ENCODE results near the gene TGFBI.

The TGFBI gene

GRCh38 chr5:136057401-136058038 lies 28.7 kb downstream of the TGFBI start:
- WGBS (ENCODE audit: extremely low coverage, insufficient coverage, insufficient read length) = no CpG with 5 or more reads among the region's 5 CpGs
- no peak overlapping the region for H3K9ac ChIP-seq (ENCODE audit: low read length)
- no peak overlapping the region for H2AFZ ChIP-seq (ENCODE audit: insufficient read depth, low read length, poor library complexity)
- no peak overlapping the region for H4K8ac ChIP-seq (ENCODE audit: low read depth, low read length)
- no peak overlapping the region for H3K4me3 ChIP-seq (ENCODE audit: low read depth, low read length)
- no peaks in the 10 kb centered on the region for H3K27me3 ChIP-seq (ENCODE audit: insufficient read depth, low read length)
- no peak overlapping the region for H2AK5ac ChIP-seq (ENCODE audit: low read length)
- no peak overlapping the region for H3K4ac ChIP-seq (ENCODE audit: low read depth, low read length)
- no peak overlapping the region for H4K12ac ChIP-seq (ENCODE audit: low read depth, low read length)
- H3K4me1 ChIP-seq (ENCODE audit: control insufficient read depth in 1 of 2, insufficient read depth in 2 of 2, low read length in 2 of 2) = peaks cover 29 to 42% of the 10 kb centered on the region in 2 experiments
- no peak overlapping the region for H2BK12ac ChIP-seq (ENCODE audit: low read length)
- no peak overlapping the region for H3K18ac ChIP-seq (ENCODE audit: low read length)
- no peaks in the 10 kb centered on the region for H3K9me3 ChIP-seq (ENCODE audit: insufficient read depth, low read depth, low read length)
- H2BK5ac ChIP-seq (ENCODE audit: low read depth, low read length, poor library complexity) = peak overlapping the region; percentile 59
- H3K4me2 ChIP-seq (ENCODE audit: low read length) = peak overlapping the region; percentile 8
- H2BK120ac ChIP-seq (ENCODE audit: insufficient read depth, low read length, poor library complexity) = peak overlapping the region; percentile 5
- H3K27ac ChIP-seq (ENCODE audit: low read depth, low read length) = peak overlapping the region; percentile 89
- peaks cover 11% of the 10 kb centered on the region for H3K79me1 ChIP-seq (ENCODE audit: low read length)
- H4K91ac ChIP-seq (ENCODE audit: low read depth, low read length) = peak overlapping the region; percentile 64
- no peak overlapping the region for H3K23ac ChIP-seq (ENCODE audit: low read length)
- DNase-seq = peak; percentile 23 to 26
- peaks cover 80 to 90% of the 10 kb centered on the region in 2 experiments for H3K36me3 ChIP-seq (ENCODE audit: control insufficient read depth in 1 of 2, insufficient read depth in 2 of 2, low read length in 2 of 2)
- H3K14ac ChIP-seq (ENCODE audit: low read length) = no peak overlapping the region
- H3K79me2 ChIP-seq (ENCODE audit: control insufficient read depth, insufficient read depth, low read length, poor library complexity) = peaks cover 2% of the 10 kb centered on the region

- peak overlapping the region; percentile 59 for H2BK5ac ChIP-seq (ENCODE audit: low read depth, low read length, poor library complexity)
- no CpG with 5 or more reads among the region's 10 CpGs for WGBS (ENCODE audit: extremely low coverage, insufficient coverage, insufficient read length)
Observed at GRCh38 chr5:136058039-136058971, 29.5 kb downstream of the TGFBI start.

GRCh38 chr5:136058972-136059354 lies 30.2 kb downstream of the TGFBI start:
- Histone ChIP-seq H3K23ac (ENCODE audit: low read length) (no peak overlapping the region), H3K9me3 (ENCODE audit: insufficient read depth, low read depth, low read length) (no peaks in the 10 kb centered on the region), H2AFZ (ENCODE audit: insufficient read depth, low read length, poor library complexity) (no peak overlapping the region)

More at GRCh38 chr5:136058039-136058971, 29.5 kb downstream of the TGFBI start:
- Histone ChIP-seq H4K12ac (ENCODE audit: low read depth, low read length) (no peak overlapping the region), H3K14ac (ENCODE audit: low read length) (peak overlapping the region; percentile 30), H2AFZ (ENCODE audit: insufficient read depth, low read length, poor library complexity) (no peak overlapping the region), H3K27ac (ENCODE audit: low read depth, low read length) (peak overlapping the region; percentile 89), H3K79me2 (ENCODE audit: control insufficient read depth, insufficient read depth, low read length, poor library complexity) (no peaks in the 10 kb centered on the region), H3K27me3 (ENCODE audit: insufficient read depth, low read length) (no peaks in the 10 kb centered on the region), H3K36me3 (ENCODE audit: control insufficient read depth in 1 of 2, insufficient read depth in 2 of 2, low read length in 2 of 2) (peaks cover 77 to 90% of the 10 kb centered on the region in 2 experiments), H2BK12ac (ENCODE audit: low read length) (no peak overlapping the region), H3K9me3 (ENCODE audit: insufficient read depth, low read depth, low read length) (no peaks in the 10 kb centered on the region), H2AK5ac (ENCODE audit: low read length) (no peak overlapping the region), H2BK120ac (ENCODE audit: insufficient read depth, low read length, poor library complexity) (no peak overlapping the region), H3K18ac (ENCODE audit: low read length) (no peak overlapping the region), H3K4ac (ENCODE audit: low read depth, low read length) (no peak overlapping the region), H3K9ac (ENCODE audit: low read length) (no peak overlapping the region), H3K79me1 (ENCODE audit: low read length) (peaks cover 9% of the 10 kb centered on the region), H4K91ac (ENCODE audit: low read depth, low read length) (peak overlapping the region; percentile 71), H3K23ac (ENCODE audit: low read length) (no peak overlapping the region), H4K8ac (ENCODE audit: low read depth, low read length) (peak overlapping the region; percentile 17), H3K4me3 (ENCODE audit: low read depth, low read length) (no peak overlapping the region), H3K4me1 (ENCODE audit: control insufficient read depth in 1 of 2, insufficient read depth in 2 of 2, low read length in 2 of 2) (peaks cover 21 to 34% of the 10 kb centered on the region in 2 experiments), H3K4me2 (ENCODE audit: low read length) (peak overlapping the region; percentile 8)
- DNase-seq = peak; percentile 92 to 94

DNA sequence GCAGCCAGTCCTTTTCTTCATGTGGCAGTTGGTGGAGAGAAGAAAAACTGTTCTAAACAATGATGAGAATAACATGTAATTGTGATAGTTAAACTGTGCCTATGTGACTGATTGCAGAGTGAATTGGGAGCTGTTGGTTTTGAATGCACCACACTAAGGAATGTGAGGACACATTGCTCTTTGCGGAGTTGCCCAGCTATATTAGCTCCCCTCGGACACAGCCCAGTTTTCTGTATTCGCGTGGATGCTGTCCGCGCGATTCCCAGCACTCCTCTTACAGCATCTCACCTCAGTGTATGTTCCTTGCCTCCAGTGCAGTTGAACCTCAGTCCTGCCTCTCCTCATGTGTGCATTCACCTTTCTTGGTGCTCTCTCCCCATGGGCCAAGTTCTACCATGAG lies 32.2 kb downstream of the TGFBI start:
- Histone ChIP-seq H3K27ac (ENCODE audit: low read depth, low read length) (no peak overlapping the region), H3K4ac (ENCODE audit: low read depth, low read length) (no peak overlapping the region), H3K9ac (ENCODE audit: low read length) (no peak overlapping the region), H3K4me3 (ENCODE audit: low read depth, low read length) (no peak overlapping the region), H2AFZ (ENCODE audit: insufficient read depth, low read length, poor library complexity) (no peak overlapping the region), H3K4me1 (ENCODE audit: control insufficient read depth in 1 of 2, insufficient read depth in 2 of 2, low read length in 2 of 2) (peaks cover 12 to 20% of the 10 kb centered on the region in 2 experiments), H3K27me3 (ENCODE audit: insufficient read depth, low read length) (no peaks in the 10 kb centered on the region), H4K91ac (ENCODE audit: low read depth, low read length) (no peak overlapping the region), H3K23ac (ENCODE audit: low read length) (no peak overlapping the region), H2BK12ac (ENCODE audit: low read length) (no peak overlapping the region), H3K4me2 (ENCODE audit: low read length) (no peak overlapping the region), H3K79me2 (ENCODE audit: control insufficient read depth, insufficient read depth, low read length, poor library complexity) (no peaks in the 10 kb centered on the region), H4K8ac (ENCODE audit: low read depth, low read length) (no peak overlapping the region), H2BK5ac (ENCODE audit: low read depth, low read length, poor library complexity) (no peak overlapping the region), H2BK120ac (ENCODE audit: insufficient read depth, low read length, poor library complexity) (no peak overlapping the region), H4K12ac (ENCODE audit: low read depth, low read length) (no peak overlapping the region), H2AK5ac (ENCODE audit: low read length) (no peak overlapping the region), H3K36me3 (ENCODE audit: control insufficient read depth in 1 of 2, insufficient read depth in 2 of 2, low read length in 2 of 2) (peaks cover 79 to 95% of the 10 kb centered on the region in 2 experiments), H3K18ac (ENCODE audit: low read length) (no peak overlapping the region), H3K9me3 (ENCODE audit: insufficient read depth, low read depth, low read length) (no peaks in the 10 kb centered on the region), H3K79me1 (ENCODE audit: low read length) (peaks cover 9% of the 10 kb centered on the region), H3K14ac (ENCODE audit: low read length) (no peak overlapping the region)
- WGBS (ENCODE audit: extremely low coverage, insufficient coverage, insufficient read length) = no CpG with 5 or more reads among the region's 7 CpGs
- DNase-seq = no peak

More at GRCh38 chr5:136058972-136059354, 30.2 kb downstream of the TGFBI start:
- Histone ChIP-seq H3K4me1 (ENCODE audit: control insufficient read depth in 1 of 2, insufficient read depth in 2 of 2, low read length in 2 of 2) (peaks cover 19 to 29% of the 10 kb centered on the region in 2 experiments), H3K14ac (ENCODE audit: low read length) (peak overlapping the region; percentile 30), H3K27ac (ENCODE audit: low read depth, low read length) (peak overlapping the region; percentile 81), H2AK5ac (ENCODE audit: low read length) (peak overlapping the region; percentile 7), H2BK12ac (ENCODE audit: low read length) (peak overlapping the region; percentile 19), H3K4me2 (ENCODE audit: low read length) (no peak overlapping the region), H3K4me3 (ENCODE audit: low read depth, low read length) (no peak overlapping the region), H3K36me3 (ENCODE audit: control insufficient read depth in 1 of 2, insufficient read depth in 2 of 2, low read length in 2 of 2) (peaks cover 76 to 90% of the 10 kb centered on the region in 2 experiments), H4K12ac (ENCODE audit: low read depth, low read length) (no peak overlapping the region), H2BK5ac (ENCODE audit: low read depth, low read length, poor library complexity) (peak overlapping the region; percentile 8), H3K27me3 (ENCODE audit: insufficient read depth, low read length) (no peaks in the 10 kb centered on the region), H3K18ac (ENCODE audit: low read length) (peak overlapping the region; percentile 54), H3K79me2 (ENCODE audit: control insufficient read depth, insufficient read depth, low read length, poor library complexity) (no peaks in the 10 kb centered on the region), H3K79me1 (ENCODE audit: low read length) (peaks cover 9% of the 10 kb centered on the region), H2BK120ac (ENCODE audit: insufficient read depth, low read length, poor library complexity) (peak overlapping the region; percentile 32), H3K9ac (ENCODE audit: low read length) (no peak overlapping the region), H3K4ac (ENCODE audit: low read depth, low read length) (no peak overlapping the region), H4K91ac (ENCODE audit: low read depth, low read length) (peak overlapping the region; percentile 71), H4K8ac (ENCODE audit: low read depth, low read length) (peak overlapping the region; percentile 17)
- no CpG with 5 or more reads among the region's 6 CpGs for WGBS (ENCODE audit: extremely low coverage, insufficient coverage, insufficient read length)
- peak in 1 of 2 donors; percentile 32 for DNase-seq
